GM10266 (cell line): Measurements from ENCODE around the gene PLPP4.

Experiments
- DNase-seq: peaks from one replicate; pipeline ENCODE4 v3.0.0; 2012; ENCODE audit errors: extremely low spot score
- CTCF ChIP-seq: IDR thresholded peaks from 2 replicates; pipeline ENCODE4 v1.5.1; 2012; ENCODE audit warnings: mild to moderate bottlenecking, low read depth; ENCODE audit not compliant: control insufficient read depth, insufficient read depth; ENCODE audit errors: missing control alignments

The PLPP4 gene

GRCh38 chr10:120515741-120516140, 58.7 kb downstream of the PLPP4 start:
- no peak for TF ChIP-seq CTCF
- no peak for DNase-seq

DNA sequence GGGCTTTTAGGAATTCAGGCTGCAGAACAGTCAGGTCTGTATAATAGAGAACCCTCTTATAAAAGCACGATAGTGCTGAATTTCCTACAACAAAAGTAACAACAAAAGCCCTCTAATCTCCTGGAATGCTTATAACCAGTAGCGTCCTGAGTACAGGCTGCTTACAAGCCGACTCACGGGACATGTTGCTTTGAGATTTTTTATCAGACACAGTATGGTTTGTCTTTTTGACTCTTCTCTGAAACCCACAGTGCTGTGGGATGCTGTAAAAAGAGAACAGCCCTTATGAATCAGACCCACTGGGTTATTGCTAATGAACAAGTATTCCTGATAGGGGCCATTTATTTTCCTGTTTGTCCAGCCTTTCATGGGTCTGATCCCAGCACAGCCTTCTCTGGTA, 59.4 kb downstream of the PLPP4 start:
- TF ChIP-seq CTCF = no peak
- no peak for DNase-seq

DNA sequence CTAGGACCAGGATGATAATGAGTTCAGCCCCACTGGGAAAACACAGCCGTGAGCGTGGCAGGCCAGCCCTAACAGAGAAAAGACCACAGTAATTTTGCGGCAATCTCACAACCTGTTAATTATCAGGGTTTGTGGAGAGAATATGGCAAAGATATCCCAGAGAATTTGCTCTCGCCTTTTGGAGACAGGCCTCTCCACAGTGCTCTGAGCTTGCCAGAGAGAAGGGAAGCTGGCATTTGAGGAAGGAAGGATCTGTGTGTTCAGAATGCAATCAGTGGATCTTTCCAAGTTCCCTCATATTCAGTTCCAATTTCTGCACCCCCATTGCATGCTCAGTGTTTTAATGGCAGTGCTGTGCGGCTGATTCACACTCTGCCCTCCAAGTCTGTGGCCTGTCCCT, 60.2 kb downstream of the PLPP4 start:
- no peak for DNase-seq
- no peak for TF ChIP-seq CTCF

- no peak for DNase-seq
- TF ChIP-seq CTCF = no peak
These were observed 61.0 kb downstream of the PLPP4 start for GRCh38 chr10:120517881-120518484.

GRCh38 chr10:120521880-120522279, 64.9 kb downstream of the PLPP4 start:
- no peak for TF ChIP-seq CTCF
- no peak for DNase-seq

DNA sequence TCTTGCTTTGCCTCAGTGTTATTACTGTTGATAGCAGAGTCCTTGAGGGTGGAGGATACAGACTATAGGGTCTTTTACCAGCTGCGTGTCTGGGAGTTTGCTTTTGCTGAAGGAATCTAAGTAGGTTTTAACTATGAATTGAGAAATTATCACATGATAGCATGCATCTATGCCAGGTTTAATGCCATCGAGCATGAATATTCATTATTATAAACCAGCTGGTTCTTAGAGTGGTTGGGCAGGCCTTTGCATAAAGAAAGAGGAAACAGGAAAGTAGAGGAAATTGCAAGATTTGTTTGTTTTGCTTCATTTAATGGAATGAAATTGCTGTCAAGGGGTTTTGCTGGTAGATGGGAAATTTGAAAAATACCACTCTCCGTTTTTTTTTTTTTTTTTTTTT, 70.7 kb downstream of the PLPP4 start:
- DNase-seq = no peak
- TF ChIP-seq CTCF = no peak

- DNase-seq = no peak
These were observed 73.7 kb downstream of the PLPP4 start for GRCh38 chr10:120530699-120531098.

More at GRCh38 chr10:120530699-120531098, 73.7 kb downstream of the PLPP4 start:
- TF ChIP-seq CTCF = no peak
